Panc1 (cell line): ENCODE data around the gene SHKBP1. TPM values are rescaled to one million over a fixed set of nuclear protein-coding genes. Genes with fewer than 3 reads are reported as not detected.

ENCODE experiments used
- ATAC-seq: fragments of 200-7000 bp; cut with Tn5 transposase; 2 replicates; pipeline ENCODE4 v1.9.1; 2020; ENCODE audit warnings: mild to moderate bottlenecking, moderate library complexity
- BruUV-seq: library from RNA; stranded (reverse); fragments of 400-500 nt; replicated peaks from 2 replicates; lab custom pipeline; 2021; lab: Mats Ljungman, UMichigan
- CTCF ChIA-PET: fragments of 300-600 bp; sonication (Branson Sonifier 250); formaldehyde crosslinking; loops from one replicate; lab custom pipeline; 2022; ENCODE audit warnings: antibody characterized with exemption; lab: Charles Lee
- POLR2A ChIA-PET: fragments of 300-600 bp; sonication (Branson Sonifier 250); formaldehyde crosslinking; loops from one replicate; lab custom pipeline; 2022; ENCODE audit warnings: antibody characterized with exemption; lab: Charles Lee
- DNase-seq: peaks from one replicate; pipeline ENCODE4 v3.0.0-alpha.2; 2010; ENCODE audit warnings: low read depth, low spot score
- H3K27ac ChIP-seq: 2 replicates; pipeline ENCODE4 v1.5.1; 2011; ENCODE audit warnings: mild to moderate bottlenecking, low read length, inconsistent platforms
- H3K27me3 ChIP-seq: fragments of 200-500 bp; sonication (Bioruptor generic); 2 replicates; pipeline ENCODE4 v1.6.0; 2014; ENCODE audit warnings: low read length, inconsistent platforms; ENCODE audit not compliant: control insufficient read depth, insufficient read depth
- H3K36me3 ChIP-seq: fragments of 200-500 bp; sonication (Bioruptor generic); 2 replicates; pipeline ENCODE4 v1.5.1; 2014; ENCODE audit warnings: inconsistent platforms, mild to moderate bottlenecking, low read length, moderate library complexity; ENCODE audit not compliant: control insufficient read depth, insufficient read depth
- H3K4me1 ChIP-seq: 2 replicates; pipeline ENCODE4 v1.5.1; 2011; ENCODE audit warnings: inconsistent platforms, mild to moderate bottlenecking, low read length, moderate library complexity; ENCODE audit not compliant: control insufficient read depth, insufficient read depth
- H3K4me3 ChIP-seq, 2 experiments: 2 replicates each; pipeline ENCODE4 v1.5.1; 2011 to 2012; ENCODE audit warnings: low read depth in 2 of 2, low read length in 2 of 2, mild to moderate bottlenecking in 2 of 2, inconsistent platforms in 1 of 2, moderate library complexity in 1 of 2
- H3K9me3 ChIP-seq: fragments of 200-500 bp; sonication (Bioruptor generic); 2 replicates; pipeline ENCODE4 v1.5.1; 2014; ENCODE audit warnings: low read depth, mild to moderate bottlenecking, inconsistent platforms, low read length, moderate library complexity; ENCODE audit not compliant: control insufficient read depth, insufficient read depth
- CTCF ChIP-seq: fragments of 450-650 bp; IDR thresholded peaks from 2 replicates; pipeline ENCODE4 v1.5.1; 2017; ENCODE audit warnings: mild to moderate bottlenecking
- POLR2AphosphoS5 ChIP-seq: IDR thresholded peaks from 2 replicates; pipeline ENCODE4 v1.6.1; 2012; ENCODE audit warnings: mild to moderate bottlenecking, low read depth, low read length, moderate library complexity
- REST ChIP-seq, 2 experiments: IDR thresholded peaks; 2 replicates each; pipeline ENCODE4 v1.6.1; 2011 to 2012; ENCODE audit warnings: low read depth in 2 of 2, control low read depth in 1 of 2, low read length in 1 of 2, mild to moderate bottlenecking in 1 of 2, moderate library complexity in 1 of 2; ENCODE audit not compliant: insufficient read depth in 1 of 2
- SIN3A ChIP-seq: IDR thresholded peaks from 2 replicates; pipeline ENCODE4 v1.6.1; 2012; ENCODE audit warnings: low read depth, mild to moderate bottlenecking, low read length, moderate library complexity, borderline replicate concordance; ENCODE audit not compliant: insufficient read depth
- TCF7L2 ChIP-seq: IDR thresholded peaks from 2 replicates; pipeline ENCODE4 v1.6.1; 2011; ENCODE audit warnings: mild to moderate bottlenecking, low read depth, low read length, inconsistent platforms
- in situ Hi-C: cut with HindIII; loops from 2 replicates; pipeline ENCODE4 v1.10.0; 2016; ENCODE audit warnings: low sequenced_read_pairs, low pct_unique_long_range_greater_than_20kb
- intact Hi-C: fragments of 100-400 bp; cut with micrococcal nuclease; formaldehyde crosslinking; loops from one replicate; pipeline ENCODE4 v1.10.0; 2022; ENCODE audit not compliant: unreplicated experiment
- total RNA-seq: library from RNA; stranded (reverse); gene quantifications from one replicate; pipeline ENCODE4 v1.2.1, GENCODE V29; 2021; ENCODE audit not compliant: unreplicated experiment

The SHKBP1 gene
- total RNA-seq, 1 experiment from 2014 or later: 55.9 TPM

- H3K4me3 ChIP-seq: no peak overlapping the region
- POLR2A ChIA-PET: no interaction called here
- H3K4me1 ChIP-seq: no peaks in the 10 kb centered on the region
- H3K9me3 ChIP-seq: no peaks in the 10 kb centered on the region
- H3K27ac ChIP-seq: no peak overlapping the region
- H3K27me3 ChIP-seq: no peaks in the 10 kb centered on the region
- TF ChIP-seq POLR2AphosphoS5: no peak
- TF ChIP-seq TCF7L2: no peak
- no peak for TF ChIP-seq REST (IDR thresholded peaks at IDR 0.05; ENCODE audit: insufficient read depth in 1 of 2, low read depth in 2 of 2, low read length in 1 of 2)
- no peak for TF ChIP-seq CTCF
- no peak for TF ChIP-seq SIN3A
- in situ Hi-C loops: no loop called here
- no TSS peak for BruUV-seq
- CTCF ChIA-PET: interaction anchor here (0.7 kb wide), 1 partner anchor 19 kb away, joined by 3 read pairs; no protein-coding TSS in a partner anchor
- intact Hi-C loops: no loop called here
- DNase-seq (no peak), ATAC-seq (no peak)
- no peaks in the 10 kb centered on the region; the same call in 1 of the 2 replicates for H3K36me3 ChIP-seq
Observed at GRCh38 chr19:40616178-40616577, 39.5 kb downstream of the SHKBP1 start.

GRCh38 chr19:40616941-40617340 is 40.3 kb downstream of the SHKBP1 start:
- H3K4me1 ChIP-seq: no peaks in the 10 kb centered on the region
- no peak for DNase-seq
- no peak overlapping the region for H3K27ac ChIP-seq
- ATAC-seq: no peak
- no peak overlapping the region for H3K4me3 ChIP-seq
- CTCF ChIA-PET: no interaction called here
- in situ Hi-C loops: no loop called here
- no TSS peak for BruUV-seq
- H3K27me3 ChIP-seq: no peaks in the 10 kb centered on the region
- POLR2A ChIA-PET: no interaction called here
- intact Hi-C loops: no loop called here
- TF ChIP-seq TCF7L2 (no peak), POLR2AphosphoS5 (no peak), SIN3A (no peak), CTCF (no peak), REST (IDR thresholded peaks at IDR 0.05; ENCODE audit: insufficient read depth in 1 of 2, low read depth in 2 of 2, low read length in 1 of 2) (no peak)
- H3K36me3 ChIP-seq: no peaks in the 10 kb centered on the region; the same call in 1 of the 2 replicates
- no peaks in the 10 kb centered on the region for H3K9me3 ChIP-seq
